Right cardiac atrium (tissue), 5 donors: ENCODE data around the gene TXNRD3. TPM values are rescaled to one million over a fixed set of nuclear protein-coding genes. Genes with fewer than 3 reads are reported as not detected.
"Not testable (repeated sequence)": the region's sequence is repeated elsewhere in the genome, so short reads cannot be mapped to it uniquely, and the experiment has no call there.

ENCODE experiments used
- ATAC-seq, 2 donors: fragments of 200-7000 bp; cut with Tn5 transposase; one replicate each; pipeline versions ENCODE4 v1.8.0 to v1.9.1; 2020; ENCODE audit warnings: moderate library complexity in 2 of 2, mild to moderate bottlenecking in 1 of 2
- DNase-seq, 3 donors: peaks; one replicate each; pipeline ENCODE4 v3.0.0-alpha.2; 2020
- H3K27ac ChIP-seq: one replicate; pipeline ENCODE4 v1.5.1; 2013; ENCODE audit warnings: mild to moderate bottlenecking, low read length, control low read depth, moderate library complexity
- H3K27me3 ChIP-seq: one replicate; pipeline ENCODE4 v1.6.1; 2013; ENCODE audit not compliant: control insufficient read depth, insufficient read depth
- H3K4me1 ChIP-seq: one replicate; pipeline ENCODE4 v1.6.1; 2013; ENCODE audit warnings: low read length; ENCODE audit not compliant: control insufficient read depth, insufficient read depth
- H3K4me3 ChIP-seq: one replicate; pipeline ENCODE4 v1.5.1; 2013; ENCODE audit warnings: low read length, control low read depth
- H3K9me3 ChIP-seq: one replicate; pipeline ENCODE4 v1.6.1; 2013; ENCODE audit warnings: low read length; ENCODE audit not compliant: control insufficient read depth
- WGBS: extraction: QIAGEN DNeasy Blood & Tissue Kit; methylation state at CpG from one replicate; pipeline ENCODE4 v1.1.7; 2013; 5-methylcytosine and 5-hydroxymethylcytosine counted together
- intact Hi-C, 4 donors: fragments of 100-400 bp; cut with DNase I; formaldehyde crosslinking; loops; one replicate each; pipeline versions ENCODE4 v1.11.0 to v1.14.0; 2022 to 2023
- polyA plus RNA-seq: library from polyadenylated mRNA; stranded (reverse); fragments of 200-250 nt; gene quantifications from one replicate; pipeline ENCODE4 v1.2.3, GENCODE V29; 2013
- total RNA-seq, 4 donors: library from RNA; stranded (reverse); fragmentation: NEBNext Ultra II Directional; extraction: Animal tissue kit (Norgen Biotek cat#: 25700); gene quantifications; one replicate each; pipeline ENCODE4 v1.2.1, GENCODE V29; 2021
- donor health status: healthy with polysubstance abuse.
- donor health status: DM: no; HTN: yes; CAD: no.
- donor health status: DM: no; HTN: no; CAD: no.
- donor health status: DM: no; HTN: yes; CAD: no; lungs with severe emphysema.
- donor health status: DM: yes; HTN: yes; CAD: no.

The TXNRD3 gene
- total and polyA plus RNA-seq, 5 donors: 3.8 to 9.1 (median 7.1) TPM

- Histone ChIP-seq H3K27ac (no peak overlapping the region), H3K9me3 (no peaks in the 10 kb centered on the region), H3K27me3 (no peaks in the 10 kb centered on the region), H3K4me3 (no peak overlapping the region), H3K4me1 (peaks cover 3% of the 10 kb centered on the region)
- WGBS: 75% methylated on average over 2 of the region's 2 CpGs
- DNase-seq: no peak
- ATAC-seq: no peak
- intact Hi-C loops: no loop called here
These were observed 38.0 kb downstream of the TXNRD3 start for GRCh38 chr3:126616931-126617330.

GRCh38 chr3:126613479-126614188 lies 41.3 kb downstream of the TXNRD3 start:
- no peak for DNase-seq
- intact Hi-C loops: no loop called here
- no peaks in the 10 kb centered on the region for H3K9me3 ChIP-seq
- no peak for ATAC-seq
- no peak overlapping the region for H3K27ac ChIP-seq
- H3K27me3 ChIP-seq: no peaks in the 10 kb centered on the region
- no peaks in the 10 kb centered on the region for H3K4me1 ChIP-seq
- no peak overlapping the region for H3K4me3 ChIP-seq
- 74% methylated on average over 2 of the region's 2 CpGs for WGBS

- ATAC-seq (no peak), DNase-seq (no peak)
- no peaks in the 10 kb centered on the region for H3K4me1 ChIP-seq
- no peaks in the 10 kb centered on the region for H3K27me3 ChIP-seq
- 89% methylated on average over 4 of the region's 4 CpGs for WGBS
- no peaks in the 10 kb centered on the region for H3K9me3 ChIP-seq
- H3K27ac ChIP-seq: no peak overlapping the region
- intact Hi-C loops: no loop called here
- H3K4me3 ChIP-seq: no peak overlapping the region
These were observed 42.3 kb downstream of the TXNRD3 start for GRCh38 chr3:126612479-126613205.

DNA sequence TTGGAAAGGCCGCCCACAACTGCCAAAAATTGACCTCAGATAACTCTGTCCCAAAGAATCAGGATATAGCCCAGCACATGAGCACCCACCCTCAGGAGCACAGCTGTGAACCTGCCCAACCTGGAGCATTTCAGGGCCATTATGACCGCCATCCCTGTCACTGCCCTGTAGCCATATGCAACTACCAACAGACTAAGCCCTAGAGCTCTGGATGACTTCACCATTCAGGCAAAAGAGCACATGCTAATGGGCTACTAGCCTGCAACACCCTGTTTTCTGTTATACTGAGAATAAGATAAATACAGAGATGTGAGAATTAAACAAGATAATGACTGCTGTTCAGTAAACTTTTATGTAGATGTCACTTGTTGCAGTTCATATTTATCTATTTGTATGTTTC lies 45.0 kb downstream of the TXNRD3 start:
- Histone ChIP-seq H3K27ac (no peak overlapping the region), H3K4me1 (no peaks in the 10 kb centered on the region), H3K9me3 (no peaks in the 10 kb centered on the region), H3K4me3 (no peak overlapping the region), H3K27me3 (no peaks in the 10 kb centered on the region)
- intact Hi-C loops: no loop called here
- no peak for ATAC-seq
- 97% methylated on average over 2 of the region's 2 CpGs for WGBS
- no peak for DNase-seq

DNA sequence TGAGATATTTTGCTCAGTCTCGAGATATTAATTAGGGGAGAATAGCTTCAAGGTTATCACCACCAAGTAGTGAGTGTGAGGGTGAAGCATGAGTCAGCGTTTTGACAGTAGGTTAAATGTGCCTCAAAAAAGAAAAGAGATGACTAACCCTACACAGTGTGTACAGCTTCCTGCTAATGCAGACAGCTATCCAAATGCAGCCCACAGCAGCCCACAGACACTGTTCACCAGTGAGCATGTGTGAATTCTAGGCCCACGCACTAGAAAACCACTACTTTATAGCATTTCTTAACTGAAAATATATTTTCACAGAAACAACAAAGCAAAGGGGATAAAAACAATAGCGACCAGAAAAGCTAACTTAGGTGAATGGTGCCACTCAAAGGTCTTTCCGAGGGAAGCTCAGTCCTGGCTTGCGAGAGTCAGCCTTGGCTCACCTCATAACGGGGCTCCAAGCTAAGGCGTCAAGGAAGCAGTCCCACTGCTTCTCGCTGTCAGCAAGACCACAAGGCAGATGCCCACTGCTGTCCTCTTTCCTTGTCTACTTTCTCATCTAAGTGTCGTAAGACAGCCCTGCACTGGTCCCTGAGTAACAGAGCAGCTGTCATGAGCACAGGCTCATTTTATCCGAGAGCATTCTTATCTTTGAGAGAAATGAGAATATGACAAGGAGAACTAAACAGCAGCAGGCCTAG lies 47.6 kb downstream of the TXNRD3 start:
- intact Hi-C loops: no loop called here
- Histone ChIP-seq H3K27me3 (no peaks in the 10 kb centered on the region), H3K4me1 (no peaks in the 10 kb centered on the region), H3K9me3 (no peaks in the 10 kb centered on the region), H3K4me3 (no peak overlapping the region), H3K27ac (no peak overlapping the region)
- no peak for DNase-seq
- ATAC-seq: peak; percentile 55 to 69
- 74% methylated on average over 11 of the region's 11 CpGs for WGBS

GRCh38 chr3:126606001-126606400 lies 48.9 kb downstream of the TXNRD3 start:
- Histone ChIP-seq H3K27me3 (no peaks in the 10 kb centered on the region), H3K27ac (no peak overlapping the region), H3K4me3 (no peak overlapping the region), H3K4me1 (no peaks in the 10 kb centered on the region), H3K9me3 (no peaks in the 10 kb centered on the region)
- DNase-seq (no peak), ATAC-seq (no peak)
- intact Hi-C loops: no loop called here
- WGBS: 84% methylated on average over 3 of the region's 3 CpGs

GRCh38 chr3:126604691-126605090 lies 50.2 kb downstream of the TXNRD3 start:
- Histone ChIP-seq H3K27me3 (no peaks in the 10 kb centered on the region), H3K4me1 (no peaks in the 10 kb centered on the region), H3K9me3 (no peaks in the 10 kb centered on the region), H3K4me3 (no peak overlapping the region), H3K27ac (no peak overlapping the region)
- no peak for DNase-seq
- no peak for ATAC-seq
- 92% methylated on average over 6 of the region's 6 CpGs for WGBS
- intact Hi-C loops: no loop called here

DNA sequence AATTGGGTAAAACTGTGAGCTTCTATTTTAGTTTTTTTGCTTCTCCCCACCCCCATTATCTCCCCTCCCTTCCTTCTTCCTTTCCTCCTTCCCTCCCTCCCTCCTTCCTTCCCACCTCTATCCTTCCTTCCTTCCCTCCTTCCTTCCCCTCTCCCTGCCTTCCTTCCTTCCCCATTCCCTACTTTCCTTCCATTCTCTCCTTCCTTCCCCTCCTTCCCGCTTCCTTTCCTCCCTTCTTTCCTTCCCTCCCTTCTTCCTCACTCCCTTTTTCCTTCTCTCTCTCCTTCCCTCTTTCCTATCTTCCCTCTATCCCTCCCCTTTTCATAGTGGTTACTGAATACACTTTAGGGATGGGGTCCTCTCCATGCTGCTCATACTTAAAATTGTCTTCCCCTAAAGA lies 55.8 kb downstream of the TXNRD3 start:
- DNase-seq: no peak
- H3K9me3 ChIP-seq: no peaks in the 10 kb centered on the region
- intact Hi-C loops: no loop called here
- H3K4me3 ChIP-seq: no peak overlapping the region
- no peaks in the 10 kb centered on the region for H3K4me1 ChIP-seq
- no peak overlapping the region for H3K27ac ChIP-seq
- no peaks in the 10 kb centered on the region for H3K27me3 ChIP-seq
- ATAC-seq: no peak
- 0% methylated on average over 1 of the region's 1 CpG for WGBS

- H3K9me3 ChIP-seq, H3K27me3 ChIP-seq, H3K4me1 ChIP-seq, H3K27ac ChIP-seq, H3K4me3 ChIP-seq, intact Hi-C loops, ATAC-seq, DNase-seq: not testable (repeated sequence)
- WGBS: 96% methylated on average over 4 of the region's 4 CpGs
These were observed 59.4 kb downstream of the TXNRD3 start for GRCh38 chr3:126595479-126595878.

- 68% methylated on average over 5 of the region's 5 CpGs for WGBS
- H3K27ac ChIP-seq, H3K9me3 ChIP-seq, intact Hi-C loops, ATAC-seq, DNase-seq, H3K4me3 ChIP-seq, H3K4me1 ChIP-seq, H3K27me3 ChIP-seq: not testable (repeated sequence)
These were observed 63.4 kb downstream of the TXNRD3 start for GRCh38 chr3:126591515-126591914.

DNA sequence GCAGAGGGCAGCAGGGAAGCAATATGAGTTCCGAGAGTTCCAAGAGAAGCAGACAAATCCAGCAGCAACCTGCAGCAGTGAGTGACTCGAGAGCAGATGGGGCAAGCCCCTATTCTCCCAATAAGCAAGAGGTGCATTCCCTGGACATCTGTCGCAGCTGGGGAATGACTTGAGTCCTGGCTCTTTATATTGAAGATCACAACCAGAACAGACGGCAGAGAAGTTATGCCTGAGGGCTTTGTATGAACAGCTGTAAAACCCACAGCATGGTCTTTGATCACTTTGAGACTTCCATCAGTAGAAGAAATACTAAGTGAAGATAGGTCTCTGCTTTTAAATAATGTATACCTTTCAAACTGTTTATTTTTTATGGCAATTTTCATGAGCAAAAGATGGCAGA lies 72.6 kb downstream of the TXNRD3 start:
- DNase-seq (no peak), ATAC-seq (no peak)
- Histone ChIP-seq H3K4me3 (no peak overlapping the region), H3K27me3 (no peaks in the 10 kb centered on the region), H3K9me3 (no peaks in the 10 kb centered on the region), H3K4me1 (no peaks in the 10 kb centered on the region), H3K27ac (no peak overlapping the region)
- WGBS: 85% methylated on average over 4 of the region's 4 CpGs
- intact Hi-C loops: no loop called here
